Measurements from ENCODE around the gene PHETA1. TPM values are rescaled to one million over a fixed set of nuclear protein-coding genes. Genes with fewer than 3 reads are reported as not detected.

PHETA1 gene
- total and polyA plus RNA-seq, 2 of the 13 experiments (the other 11 are each of a cell fraction or from before 2014, with no cell fraction given): 11.3 to 20.8 TPM

DNA sequence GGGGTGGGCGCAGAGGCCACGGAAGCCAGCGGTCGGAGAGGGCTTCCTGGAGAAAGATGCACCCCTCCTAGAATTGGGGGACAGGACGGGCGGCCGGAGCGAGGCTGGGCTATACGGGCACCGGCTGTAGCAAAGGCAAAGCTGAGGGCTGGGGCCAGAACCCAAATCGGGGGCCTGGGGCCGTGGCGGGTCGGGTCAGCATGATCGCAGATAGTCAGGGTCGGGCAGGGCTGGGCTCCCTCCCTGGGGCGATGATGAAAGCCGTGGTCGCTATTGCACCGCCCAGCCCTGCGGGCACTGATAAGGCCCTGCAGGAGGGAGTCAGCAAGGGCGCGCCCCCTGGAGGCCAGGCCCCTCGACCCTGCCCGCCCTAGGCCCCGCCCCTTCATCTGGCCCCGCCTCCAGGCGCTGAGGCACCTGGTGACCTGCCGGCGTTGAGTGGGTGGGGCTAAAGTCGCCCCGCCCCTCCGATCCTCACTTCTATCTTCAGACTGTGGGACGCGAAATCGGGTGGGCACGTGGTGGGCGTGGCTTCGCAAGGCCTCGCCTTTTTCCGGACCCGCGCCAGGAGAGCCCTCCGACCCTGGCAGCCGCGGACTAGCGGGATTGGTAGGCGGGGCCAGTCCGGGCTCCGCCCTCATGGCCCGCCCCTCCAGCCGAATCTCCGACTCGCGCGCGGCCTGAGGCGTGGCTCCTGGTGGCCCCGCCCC lies 36.4 kb upstream of the PHETA1 start (continued):
- peak; percentile 85 for TF ChIP-seq SMAD3 (CRISPR knock-in tag; IDR thresholded peaks at IDR 0.05)
- peak; percentile 68; the same call in 1 of the 2 replicates for TF ChIP-seq HOXA3 (CRISPR knock-in tag; IDR thresholded peaks at IDR 0.05)
- peak; percentile 56; the same call in 1 of the 2 replicates for TF ChIP-seq FOXC1 (CRISPR knock-in tag; IDR thresholded peaks at IDR 0.05; ENCODE audit: borderline replicate concordance)
- no peak for TF ChIP-seq ZFP41 (CRISPR knock-in tag; IDR thresholded peaks at IDR 0.05; ENCODE audit: borderline replicate concordance)
- TF ChIP-seq NR2F1 (CRISPR knock-in tag; IDR thresholded peaks at IDR 0.05): peak in 1 of 2 experiments; percentile 35; a peak in 1 of 4 replicates
- TF ChIP-seq YEATS4 (CRISPR knock-in tag; IDR thresholded peaks at IDR 0.05; ENCODE audit: borderline replicate concordance): peak; percentile 90; the same call in 1 of the 2 replicates
- TF ChIP-seq ZNF451 (CRISPR knock-in tag; IDR thresholded peaks at IDR 0.05): no peak
- TF ChIP-seq HES4 (CRISPR knock-in tag; IDR thresholded peaks at IDR 0.05; ENCODE audit: borderline replicate concordance): peak; percentile 83; the same call in 1 of the 2 replicates
- TF ChIP-seq HNF1A (IDR thresholded peaks at IDR 0.05; ENCODE audit: low read depth): no peak
- peak; percentile 28; the same call in 1 of the 2 replicates for TF ChIP-seq HNF1A (CRISPR knock-in tag; IDR thresholded peaks at IDR 0.05; ENCODE audit: borderline replicate concordance)
- TF ChIP-seq, protein P1, sequence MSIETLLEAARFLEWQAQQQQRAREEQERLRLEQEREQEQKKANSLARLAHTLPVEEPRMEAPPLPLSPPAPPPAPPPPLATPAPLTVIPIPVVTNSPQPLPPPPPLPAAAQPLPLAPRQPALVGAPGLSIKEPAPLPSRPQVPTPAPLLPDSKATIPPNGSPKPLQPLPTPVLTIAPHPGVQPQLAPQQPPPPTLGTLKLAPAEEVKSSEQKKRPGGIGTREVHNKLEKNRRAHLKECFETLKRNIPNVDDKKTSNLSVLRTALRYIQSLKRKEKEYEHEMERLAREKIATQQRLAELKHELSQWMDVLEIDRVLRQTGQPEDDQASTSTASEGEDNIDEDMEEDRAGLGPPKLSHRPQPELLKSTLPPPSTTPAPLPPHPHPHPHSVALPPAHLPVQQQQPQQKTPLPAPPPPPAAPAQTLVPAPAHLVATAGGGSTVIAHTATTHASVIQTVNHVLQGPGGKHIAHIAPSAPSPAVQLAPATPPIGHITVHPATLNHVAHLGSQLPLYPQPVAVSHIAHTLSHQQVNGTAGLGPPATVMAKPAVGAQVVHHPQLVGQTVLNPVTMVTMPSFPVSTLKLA (IDR thresholded peaks at IDR 0.05): peak; percentile 82
- TF ChIP-seq, protein P2, sequence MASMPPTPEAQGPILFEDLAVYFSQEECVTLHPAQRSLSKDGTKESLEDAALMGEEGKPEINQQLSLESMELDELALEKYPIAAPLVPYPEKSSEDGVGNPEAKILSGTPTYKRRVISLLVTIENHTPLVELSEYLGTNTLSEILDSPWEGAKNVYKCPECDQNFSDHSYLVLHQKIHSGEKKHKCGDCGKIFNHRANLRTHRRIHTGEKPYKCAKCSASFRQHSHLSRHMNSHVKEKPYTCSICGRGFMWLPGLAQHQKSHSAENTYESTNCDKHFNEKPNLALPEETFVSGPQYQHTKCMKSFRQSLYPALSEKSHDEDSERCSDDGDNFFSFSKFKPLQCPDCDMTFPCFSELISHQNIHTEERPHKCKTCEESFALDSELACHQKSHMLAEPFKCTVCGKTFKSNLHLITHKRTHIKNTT (CRISPR knock-in tag; IDR thresholded peaks at IDR 0.05): no peak
- TF ChIP-seq ZNF773 (CRISPR knock-in tag; IDR thresholded peaks at IDR 0.05; ENCODE audit: borderline replicate concordance): no peak
- TF ChIP-seq, protein P3, sequence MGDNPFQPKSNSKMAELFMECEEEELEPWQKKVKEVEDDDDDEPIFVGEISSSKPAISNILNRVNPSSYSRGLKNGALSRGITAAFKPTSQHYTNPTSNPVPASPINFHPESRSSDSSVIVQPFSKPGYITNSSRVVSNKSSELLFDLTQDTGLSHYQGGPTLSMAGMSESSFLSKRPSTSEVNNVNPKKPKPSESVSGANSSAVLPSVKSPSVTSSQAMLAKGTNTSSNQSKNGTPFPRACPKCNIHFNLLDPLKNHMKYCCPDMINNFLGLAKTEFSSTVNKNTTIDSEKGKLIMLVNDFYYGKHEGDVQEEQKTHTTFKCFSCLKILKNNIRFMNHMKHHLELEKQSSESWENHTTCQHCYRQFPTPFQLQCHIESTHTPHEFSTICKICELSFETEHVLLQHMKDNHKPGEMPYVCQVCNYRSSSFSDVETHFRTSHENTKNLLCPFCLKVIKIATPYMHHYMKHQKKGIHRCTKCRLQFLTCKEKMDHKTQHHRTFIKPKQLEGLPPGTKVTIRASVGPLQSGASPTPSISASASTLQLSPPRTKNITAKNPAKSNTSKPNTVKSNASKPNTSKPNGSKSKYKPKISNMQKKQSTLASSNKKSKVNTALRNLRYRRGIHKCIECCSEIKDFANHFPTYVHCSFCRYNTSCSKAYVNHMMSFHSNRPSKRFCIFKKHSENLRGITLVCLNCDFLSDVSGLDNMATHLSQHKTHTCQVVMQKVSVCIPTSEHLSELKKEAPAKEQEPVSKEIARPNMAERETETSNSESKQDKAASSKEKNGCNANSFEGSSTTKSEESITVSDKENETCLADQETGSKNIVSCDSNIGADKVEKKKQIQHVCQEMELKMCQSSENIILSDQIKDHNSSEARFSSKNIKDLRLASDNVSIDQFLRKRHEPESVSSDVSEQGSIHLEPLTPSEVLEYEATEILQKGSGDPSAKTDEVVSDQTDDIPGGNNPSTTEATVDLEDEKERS (CRISPR knock-in tag; IDR thresholded peaks at IDR 0.05): 0 out of 2 replicates have a peak, but pooled peaks have one; percentile 49
- no peak for TF ChIP-seq SIN3B (IDR thresholded peaks at IDR 0.05; ENCODE audit: low read length)
- TF ChIP-seq ZFX (CRISPR knock-in tag; IDR thresholded peaks at IDR 0.05; ENCODE audit: low read depth): peak; percentile 72; the same call in 1 of the 2 replicates
- TF ChIP-seq CBX5 (CRISPR knock-in tag; IDR thresholded peaks at IDR 0.05; ENCODE audit: borderline replicate concordance): peak; percentile 26; the same call in 1 of the 2 replicates
- TF ChIP-seq ZMYM4 (CRISPR knock-in tag; IDR thresholded peaks at IDR 0.05): peak; percentile 74
- no peak for TF ChIP-seq ZNF550 (CRISPR knock-in tag; IDR thresholded peaks at IDR 0.05; ENCODE audit: borderline replicate concordance)
